ENCODE measurements around the gene GPC6.

The GPC6 gene

GRCh38 chr13:93967286-93967685 lies 740.7 kb downstream of the GPC6 start:
- H3K4me1 ChIP-seq (ENCODE audit: insufficient read depth, low read length) = peaks cover 10% of the 10 kb centered on the region; the same call in 1 of the 2 replicates
- H3K9ac ChIP-seq (ENCODE audit: low read depth, low read length) = no peak overlapping the region
- H3K36me3 ChIP-seq (ENCODE audit: insufficient read depth, low read length) = no peaks in the 10 kb centered on the region
- no peaks in the 10 kb centered on the region for H3K9me3 ChIP-seq (ENCODE audit: control insufficient read depth, insufficient read depth, low read length)

GRCh38 chr13:93975242-93975641 lies 748.6 kb downstream of the GPC6 start:
- no peaks in the 10 kb centered on the region for H3K9me3 ChIP-seq (ENCODE audit: control insufficient read depth, insufficient read depth, low read length)
- H3K9ac ChIP-seq (ENCODE audit: low read depth, low read length) = no peak overlapping the region
- H3K36me3 ChIP-seq (ENCODE audit: insufficient read depth, low read length) = no peaks in the 10 kb centered on the region
- no peaks in the 10 kb centered on the region for H3K4me1 ChIP-seq (ENCODE audit: insufficient read depth, low read length)

GRCh38 chr13:93976528-93976927 lies 749.9 kb downstream of the GPC6 start:
- H3K9ac ChIP-seq (ENCODE audit: low read depth, low read length) = no peak overlapping the region
- no peaks in the 10 kb centered on the region for H3K36me3 ChIP-seq (ENCODE audit: insufficient read depth, low read length)
- H3K4me1 ChIP-seq (ENCODE audit: insufficient read depth, low read length) = no peaks in the 10 kb centered on the region
- no peaks in the 10 kb centered on the region for H3K9me3 ChIP-seq (ENCODE audit: control insufficient read depth, insufficient read depth, low read length)

- H3K4me1 ChIP-seq (ENCODE audit: insufficient read depth, low read length) = no peaks in the 10 kb centered on the region
These were observed 751.4 kb downstream of the GPC6 start for GRCh38 chr13:93977986-93978385.

GRCh38 chr13:93981426-93981977 lies 754.9 kb downstream of the GPC6 start:
- Histone ChIP-seq H3K9me3 (ENCODE audit: control insufficient read depth, insufficient read depth, low read length) (no peaks in the 10 kb centered on the region), H3K4me1 (ENCODE audit: insufficient read depth, low read length) (no peaks in the 10 kb centered on the region; the same call in 1 of the 2 replicates), H3K9ac (ENCODE audit: low read depth, low read length) (no peak overlapping the region)

More at GRCh38 chr13:93977986-93978385, 751.4 kb downstream of the GPC6 start:
- H3K9ac ChIP-seq (ENCODE audit: low read depth, low read length) = no peak overlapping the region
- no peaks in the 10 kb centered on the region for H3K9me3 ChIP-seq (ENCODE audit: control insufficient read depth, insufficient read depth, low read length)
- H3K36me3 ChIP-seq (ENCODE audit: insufficient read depth, low read length) = no peaks in the 10 kb centered on the region

GRCh38 chr13:93982179-93982918 lies 755.7 kb downstream of the GPC6 start:
- no peaks in the 10 kb centered on the region for H3K9me3 ChIP-seq (ENCODE audit: control insufficient read depth, insufficient read depth, low read length)
- no peaks in the 10 kb centered on the region; the same call in 1 of the 2 replicates for H3K4me1 ChIP-seq (ENCODE audit: insufficient read depth, low read length)

More at GRCh38 chr13:93981426-93981977, 754.9 kb downstream of the GPC6 start:
- H3K36me3 ChIP-seq (ENCODE audit: insufficient read depth, low read length) = no peaks in the 10 kb centered on the region

GRCh38 chr13:93984052-93984451 lies 757.4 kb downstream of the GPC6 start:
- H3K9me3 ChIP-seq (ENCODE audit: control insufficient read depth, insufficient read depth, low read length) = no peaks in the 10 kb centered on the region
- no peak overlapping the region for H3K9ac ChIP-seq (ENCODE audit: low read depth, low read length)
- no peaks in the 10 kb centered on the region for H3K36me3 ChIP-seq (ENCODE audit: insufficient read depth, low read length)
- H3K4me1 ChIP-seq (ENCODE audit: insufficient read depth, low read length) = no peaks in the 10 kb centered on the region; the same call in 1 of the 2 replicates

More at GRCh38 chr13:93982179-93982918, 755.7 kb downstream of the GPC6 start:
- Histone ChIP-seq H3K36me3 (ENCODE audit: insufficient read depth, low read length) (no peaks in the 10 kb centered on the region), H3K9ac (ENCODE audit: low read depth, low read length) (no peak overlapping the region)

GRCh38 chr13:93984876-93985275 lies 758.3 kb downstream of the GPC6 start:
- no peaks in the 10 kb centered on the region for H3K36me3 ChIP-seq (ENCODE audit: insufficient read depth, low read length)
- H3K9me3 ChIP-seq (ENCODE audit: control insufficient read depth, insufficient read depth, low read length) = no peaks in the 10 kb centered on the region
- no peaks in the 10 kb centered on the region; the same call in 1 of the 2 replicates for H3K4me1 ChIP-seq (ENCODE audit: insufficient read depth, low read length)
- H3K9ac ChIP-seq (ENCODE audit: low read depth, low read length) = no peak overlapping the region

GRCh38 chr13:93987458-93987857 lies 760.9 kb downstream of the GPC6 start:
- no peak overlapping the region for H3K9ac ChIP-seq (ENCODE audit: low read depth, low read length)
- H3K36me3 ChIP-seq (ENCODE audit: insufficient read depth, low read length) = no peaks in the 10 kb centered on the region
- H3K9me3 ChIP-seq (ENCODE audit: control insufficient read depth, insufficient read depth, low read length) = no peaks in the 10 kb centered on the region
- no peaks in the 10 kb centered on the region; the same call in 1 of the 2 replicates for H3K4me1 ChIP-seq (ENCODE audit: insufficient read depth, low read length)

GRCh38 chr13:93991569-93991968 lies 765.0 kb downstream of the GPC6 start:
- Histone ChIP-seq H3K36me3 (ENCODE audit: insufficient read depth, low read length) (no peaks in the 10 kb centered on the region), H3K4me1 (ENCODE audit: insufficient read depth, low read length) (no peaks in the 10 kb centered on the region), H3K9me3 (ENCODE audit: control insufficient read depth, insufficient read depth, low read length) (no peaks in the 10 kb centered on the region; the same call in 1 of the 2 replicates), H3K9ac (ENCODE audit: low read depth, low read length) (no peak overlapping the region)

- H3K4me1 ChIP-seq (ENCODE audit: insufficient read depth, low read length) = no peaks in the 10 kb centered on the region
- no peaks in the 10 kb centered on the region for H3K36me3 ChIP-seq (ENCODE audit: insufficient read depth, low read length)
- no peaks in the 10 kb centered on the region; the same call in 1 of the 2 replicates for H3K9me3 ChIP-seq (ENCODE audit: control insufficient read depth, insufficient read depth, low read length)
- no peak overlapping the region for H3K9ac ChIP-seq (ENCODE audit: low read depth, low read length)
These were observed 769.9 kb downstream of the GPC6 start for GRCh38 chr13:93996481-93996880.

- no peaks in the 10 kb centered on the region for H3K4me1 ChIP-seq (ENCODE audit: insufficient read depth, low read length)
- H3K9me3 ChIP-seq (ENCODE audit: control insufficient read depth, insufficient read depth, low read length) = no peaks in the 10 kb centered on the region
- H3K9ac ChIP-seq (ENCODE audit: low read depth, low read length) = no peak overlapping the region
- no peaks in the 10 kb centered on the region for H3K36me3 ChIP-seq (ENCODE audit: insufficient read depth, low read length)
These were observed 779.7 kb downstream of the GPC6 start for GRCh38 chr13:94006296-94006695.

- Histone ChIP-seq H3K36me3 (ENCODE audit: insufficient read depth, low read length) (no peaks in the 10 kb centered on the region), H3K4me1 (ENCODE audit: insufficient read depth, low read length) (no peaks in the 10 kb centered on the region), H3K9ac (ENCODE audit: low read depth, low read length) (no peak overlapping the region), H3K9me3 (ENCODE audit: control insufficient read depth, insufficient read depth, low read length) (no peaks in the 10 kb centered on the region)
These were observed 780.5 kb downstream of the GPC6 start for GRCh38 chr13:94007072-94007471.

- H3K9me3 ChIP-seq (ENCODE audit: control insufficient read depth, insufficient read depth, low read length) = no peaks in the 10 kb centered on the region
- H3K9ac ChIP-seq (ENCODE audit: low read depth, low read length) = no peak overlapping the region
- H3K4me1 ChIP-seq (ENCODE audit: insufficient read depth, low read length) = no peaks in the 10 kb centered on the region
- no peaks in the 10 kb centered on the region for H3K36me3 ChIP-seq (ENCODE audit: insufficient read depth, low read length)
These were observed 783.1 kb downstream of the GPC6 start for GRCh38 chr13:94009701-94010100.

GRCh38 chr13:94014461-94014860 lies 787.9 kb downstream of the GPC6 start:
- no peak overlapping the region for H3K9ac ChIP-seq (ENCODE audit: low read depth, low read length)
- H3K9me3 ChIP-seq (ENCODE audit: control insufficient read depth, insufficient read depth, low read length) = no peaks in the 10 kb centered on the region
- no peaks in the 10 kb centered on the region for H3K36me3 ChIP-seq (ENCODE audit: insufficient read depth, low read length)
- H3K4me1 ChIP-seq (ENCODE audit: insufficient read depth, low read length) = no peaks in the 10 kb centered on the region
